Fibroblast of skin of right biceps (primary cell): Measurements from ENCODE around the gene FAM89A.
"Not testable (repeated sequence)": the region's sequence is repeated elsewhere in the genome, so short reads cannot be mapped to it uniquely, and the experiment has no call there.

ENCODE experiments used
- DNase-seq: peaks from one replicate; pipeline ENCODE4 v3.0.0-alpha.2; 2013

Gene FAM89A

GRCh38 chr1:230984622-230985515 is 55.2 kb downstream of the FAM89A start:
- not testable (repeated sequence) for DNase-seq

- no peak for DNase-seq
These were observed 56.2 kb downstream of the FAM89A start for GRCh38 chr1:230983811-230984210.

- peak; percentile 67 for DNase-seq
These were observed 57.4 kb downstream of the FAM89A start for GRCh38 chr1:230982696-230983095.

- DNase-seq, result no peak
These were observed 60.1 kb downstream of the FAM89A start for GRCh38 chr1:230979952-230980351.

GRCh38 chr1:230979389-230979716 is 60.7 kb downstream of the FAM89A start:
- DNase-seq, result no peak

GRCh38 chr1:230978491-230979388 is 61.3 kb downstream of the FAM89A start, which contains the start of the genes ARV1 and TTC13:
TSS of gene ARV1 (plus strand) at chr1:230979094. CDS start at chr1:230979106, 12 bp downstream.
TSS of gene TTC13 (minus strand) at chr1:230978861. CDS start at chr1:230978830, 31 bp downstream.
- peak; percentile 97 for DNase-seq

GRCh38 chr1:230977761-230978490 is 62.1 kb downstream of the FAM89A start:
- peak; percentile 25 for DNase-seq

- no peak for DNase-seq
These were observed 63.0 kb downstream of the FAM89A start for GRCh38 chr1:230976825-230977747.

GRCh38 chr1:230976360-230976759 is 63.7 kb downstream of the FAM89A start:
- no peak for DNase-seq

- DNase-seq, result no peak
These were observed 64.4 kb downstream of the FAM89A start for GRCh38 chr1:230975636-230976035.

- peak; percentile 46 for DNase-seq
These were observed 67.2 kb downstream of the FAM89A start for GRCh38 chr1:230972855-230973271.

GRCh38 chr1:230971771-230972170 is 68.3 kb downstream of the FAM89A start:
- no peak for DNase-seq

- DNase-seq, result no peak
These were observed 69.6 kb downstream of the FAM89A start for GRCh38 chr1:230970432-230970831.
